ENCODE data around the gene HUWE1. TPM values are rescaled to one million over a fixed set of nuclear protein-coding genes. Genes with fewer than 3 reads are reported as not detected.

The HUWE1 gene
- polyA plus RNA-seq, 3 donors: 151 to 181 (median 156) TPM

DNA sequence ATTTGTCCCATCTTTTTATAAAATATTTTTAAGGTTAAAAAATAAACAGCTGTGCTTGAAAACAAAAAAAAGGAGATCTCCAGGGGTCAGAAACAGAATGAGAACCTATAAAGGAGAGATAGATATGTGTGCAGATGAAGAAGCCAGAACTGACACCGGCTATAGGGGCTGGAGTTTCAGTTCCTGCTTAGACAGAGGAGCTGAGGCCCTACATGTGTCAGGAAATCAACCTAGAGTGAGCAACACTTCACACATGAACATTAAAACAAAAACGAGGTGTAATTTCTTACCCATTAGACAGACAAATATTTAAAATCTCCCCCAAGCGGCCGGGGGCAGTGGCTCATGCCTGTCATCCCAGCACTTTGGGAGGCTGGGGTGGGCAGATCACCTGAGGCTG, 17.8 kb upstream of the HUWE1 start:
- no peak for DNase-seq (ENCODE audit: extremely low read depth in 1 of 11, low read depth in 9 of 11, low spot score in 4 of 11)

DNA sequence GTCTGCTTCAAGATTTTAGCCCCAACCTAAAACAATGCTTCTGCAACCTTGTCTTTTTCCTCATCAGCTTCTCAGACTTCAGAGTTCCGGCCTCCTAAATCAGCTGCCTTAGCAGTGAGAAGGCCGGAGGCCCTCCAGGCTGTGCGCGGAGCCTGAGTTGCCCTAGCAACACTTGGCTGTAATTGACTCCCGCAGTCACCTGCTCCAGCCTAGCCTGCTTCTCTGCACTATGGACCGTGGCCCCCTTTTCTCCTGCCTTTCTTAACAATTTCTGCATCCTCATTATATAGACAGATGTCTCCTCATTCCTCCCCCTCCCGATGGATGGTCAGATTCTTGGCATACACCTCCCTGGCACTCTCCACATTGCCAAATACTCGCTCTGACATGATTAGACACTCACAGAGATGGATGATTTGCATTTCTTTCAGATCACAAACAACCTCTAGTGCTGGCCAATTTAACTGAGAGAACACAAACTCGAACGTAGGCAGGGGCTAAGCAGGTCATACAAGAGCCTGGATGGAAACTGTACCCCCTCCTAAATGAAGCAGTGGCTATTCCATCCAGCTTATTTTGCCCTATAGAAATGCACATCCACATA, 9.5 kb upstream of the HUWE1 start:
- no peak for DNase-seq (ENCODE audit: extremely low read depth in 1 of 11, low read depth in 9 of 11, low spot score in 4 of 11)

DNA sequence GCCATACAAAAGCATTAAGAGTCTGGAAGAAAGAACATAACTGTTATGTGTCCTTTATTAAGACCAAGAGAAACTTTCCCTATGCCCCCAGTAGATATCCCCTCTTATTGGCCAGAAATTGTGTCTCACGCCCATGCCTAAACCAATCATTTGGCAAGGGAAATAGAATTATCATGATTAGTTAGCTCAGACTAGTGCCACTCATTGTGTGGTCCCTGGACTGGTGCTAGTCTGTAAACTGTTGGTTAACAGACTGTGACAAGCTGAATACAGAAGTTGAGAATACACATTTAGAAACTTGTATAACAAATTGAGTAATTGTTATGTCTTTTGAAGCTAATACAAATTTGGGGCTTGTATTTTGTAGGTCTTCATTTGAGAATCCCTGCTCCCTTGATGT, 8.1 kb upstream of the HUWE1 start:
- no peak for DNase-seq (ENCODE audit: extremely low read depth in 1 of 11, low read depth in 9 of 11, low spot score in 4 of 11)

DNA sequence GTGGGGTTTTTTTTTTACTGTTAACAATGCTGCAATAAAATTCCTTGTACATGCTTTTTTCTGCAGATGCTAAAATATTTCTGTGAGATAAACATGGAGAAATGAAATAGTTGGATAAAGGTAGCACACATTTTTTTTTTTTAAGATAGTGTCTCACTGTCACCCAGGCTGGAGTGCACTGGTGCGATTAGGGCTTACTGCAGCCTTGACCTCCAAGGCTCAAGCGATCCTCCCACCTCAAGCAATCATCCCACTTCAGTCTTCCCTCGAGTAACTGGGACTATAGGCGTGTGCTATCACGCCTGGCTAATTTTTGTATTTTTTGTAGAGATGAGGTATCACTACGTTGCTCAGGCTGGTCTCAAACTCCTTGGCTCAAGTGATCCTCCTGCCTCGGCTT, 1.8 kb upstream of the HUWE1 start:
- no peak for DNase-seq (ENCODE audit: extremely low read depth in 1 of 11, low read depth in 9 of 11, low spot score in 4 of 11)

DNA sequence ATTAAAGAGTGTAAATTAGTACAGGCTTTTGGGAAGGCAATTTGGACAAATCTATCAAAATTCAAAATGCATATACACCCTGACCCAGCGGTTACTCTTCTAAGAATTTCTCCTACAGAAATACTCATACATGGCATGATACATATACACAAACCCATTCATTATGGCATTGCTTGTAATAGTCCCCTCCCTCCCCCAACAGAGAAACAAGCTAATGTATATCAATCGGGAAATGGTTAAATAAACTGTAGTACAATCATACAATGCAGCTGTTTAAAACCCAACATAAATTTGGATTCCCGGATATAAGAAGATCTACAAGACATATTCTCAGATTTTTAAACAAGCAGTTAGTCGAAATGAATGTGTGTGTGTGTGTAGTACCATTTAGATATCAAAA, 808 bp downstream of the HUWE1 start:
- no peak for DNase-seq (ENCODE audit: extremely low read depth in 1 of 11, low read depth in 9 of 11, low spot score in 4 of 11)

DNA sequence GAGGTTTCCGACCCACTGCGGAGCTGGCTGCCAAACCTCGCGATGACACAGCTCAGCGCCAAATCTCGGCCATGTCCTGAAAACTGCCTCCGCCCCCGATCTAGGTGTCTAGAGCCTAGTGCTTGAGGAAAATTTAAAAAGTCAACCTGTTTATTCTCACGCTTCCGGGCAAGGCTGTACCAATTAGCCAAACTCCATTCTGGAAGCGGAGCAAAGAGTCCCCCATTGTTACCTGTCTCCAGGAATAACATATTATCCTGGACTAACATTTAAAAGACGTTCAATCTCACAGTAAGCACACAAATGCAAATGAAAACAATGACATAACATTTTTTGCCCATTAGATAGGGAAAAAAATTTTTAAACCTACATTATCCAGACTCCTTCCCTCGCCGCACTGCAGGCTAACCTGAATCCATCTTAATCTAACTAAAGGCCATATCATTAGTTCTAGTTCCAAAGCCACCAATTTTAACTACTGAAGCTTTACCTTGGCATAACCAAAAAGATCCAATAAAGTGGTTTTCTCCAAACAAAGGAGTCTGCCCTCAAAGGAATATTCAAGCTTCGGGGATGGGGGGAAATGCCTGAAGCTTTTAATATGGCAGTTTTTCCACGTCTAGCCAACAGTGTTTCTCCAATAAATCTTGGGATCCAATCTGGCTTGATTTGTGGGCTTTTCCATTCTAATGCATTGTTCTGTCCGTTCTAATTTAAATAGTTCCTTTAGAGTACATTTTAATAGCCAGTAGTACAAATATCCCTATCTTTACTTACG, 1.9 kb downstream of the HUWE1 start:
- no peak for DNase-seq (ENCODE audit: extremely low read depth in 1 of 11, low read depth in 9 of 11, low spot score in 4 of 11)

DNA sequence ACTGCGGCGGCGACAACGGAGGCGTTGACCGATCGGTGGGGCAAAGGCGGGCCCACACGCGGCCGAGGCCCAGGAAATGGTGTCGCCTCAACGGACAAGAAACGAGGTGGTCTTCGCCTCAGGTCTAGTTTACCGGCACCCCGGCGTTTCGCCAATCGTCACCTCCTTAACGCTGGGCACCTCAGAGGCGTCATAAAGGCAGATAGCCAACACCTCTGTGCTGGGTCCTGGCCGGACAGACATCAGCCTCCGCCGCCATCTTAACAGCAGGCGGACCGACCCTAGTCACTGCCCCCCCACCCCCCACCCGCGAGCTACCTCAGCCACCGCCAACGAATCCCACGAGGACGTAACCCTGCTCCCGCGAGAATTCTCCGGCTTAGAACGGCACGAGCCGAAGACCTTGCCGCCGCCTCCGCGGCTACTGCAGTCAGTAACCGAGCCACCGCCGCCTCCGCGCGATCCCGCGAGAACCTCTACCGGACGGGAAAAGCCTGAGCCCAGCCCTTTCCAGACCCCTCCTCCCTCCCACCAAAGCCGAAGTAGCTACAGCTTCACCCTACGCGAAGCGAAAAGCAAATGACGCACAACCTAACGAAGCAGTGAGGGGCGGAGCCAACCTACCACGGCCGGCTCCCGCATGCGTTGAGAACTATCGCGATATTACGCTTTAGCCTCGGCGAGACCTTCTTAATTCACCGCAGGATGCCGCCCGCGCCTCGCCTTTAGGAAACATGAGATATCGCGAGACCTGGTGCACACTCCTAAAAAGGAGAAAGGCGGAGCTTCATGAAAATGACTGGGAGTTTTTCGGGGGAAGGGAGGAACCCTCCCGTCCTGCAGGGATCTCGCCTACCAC, 2.7 kb downstream of the HUWE1 start:
- DNase-seq (ENCODE audit: extremely low read depth in 1 of 11, low read depth in 9 of 11, low spot score in 4 of 11): peak; percentile 89 to 97 (median 94)

DNA sequence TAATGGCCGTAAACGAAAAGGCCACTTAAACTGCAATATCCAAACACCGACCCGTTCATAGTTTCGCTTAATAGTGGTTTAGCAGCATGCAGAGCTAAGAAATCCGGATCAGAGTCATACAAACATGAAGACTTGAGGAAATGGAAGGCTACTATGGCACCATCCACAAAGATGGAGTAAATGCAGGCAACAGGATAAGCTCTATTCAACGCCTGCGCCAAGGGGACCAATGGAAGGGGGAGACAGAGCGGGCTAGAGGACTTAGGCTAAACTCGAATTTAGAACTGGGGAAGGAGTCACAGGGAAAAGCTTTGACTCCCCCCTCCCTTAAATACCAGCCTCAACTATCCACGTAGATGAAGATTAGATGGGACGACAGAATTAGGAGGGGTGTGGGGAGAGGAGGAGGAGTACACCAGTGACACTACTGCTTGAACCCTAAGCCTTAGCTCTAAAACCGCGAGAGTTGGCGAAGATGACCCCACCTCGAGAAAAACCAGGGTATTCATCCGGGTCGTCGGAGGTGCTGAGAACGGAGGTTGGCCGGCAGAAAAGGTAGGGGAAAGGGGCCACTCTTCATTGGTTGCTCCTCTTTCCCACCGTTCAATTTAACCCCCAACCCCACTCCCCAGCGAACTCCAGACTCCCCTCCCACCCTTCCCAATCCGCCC, 3.5 kb downstream of the HUWE1 start:
- peak in 2 of 11 donors; percentile 35 to 36 for DNase-seq (ENCODE audit: extremely low read depth in 1 of 11, low read depth in 9 of 11, low spot score in 4 of 11)

DNA sequence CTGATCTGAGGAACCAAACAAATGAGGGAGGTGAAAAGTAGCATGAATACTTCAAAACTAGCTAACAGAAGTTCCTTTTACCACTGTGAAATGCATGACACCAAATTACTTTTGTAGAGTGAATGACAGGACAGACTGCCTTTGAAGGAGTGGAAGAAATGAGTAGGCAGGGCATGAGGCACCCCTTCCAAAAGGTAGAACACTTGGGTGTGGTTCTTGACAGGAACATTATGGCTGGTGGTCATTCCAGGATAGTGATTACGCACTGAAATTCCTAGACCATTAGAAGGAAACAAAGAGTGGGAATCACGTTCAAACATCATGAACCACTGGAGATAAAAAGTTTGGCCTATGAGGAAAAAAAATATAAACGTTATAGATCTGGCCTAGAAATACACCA, 4.9 kb downstream of the HUWE1 start:
- no peak for DNase-seq (ENCODE audit: extremely low read depth in 1 of 11, low read depth in 9 of 11, low spot score in 4 of 11)

DNA sequence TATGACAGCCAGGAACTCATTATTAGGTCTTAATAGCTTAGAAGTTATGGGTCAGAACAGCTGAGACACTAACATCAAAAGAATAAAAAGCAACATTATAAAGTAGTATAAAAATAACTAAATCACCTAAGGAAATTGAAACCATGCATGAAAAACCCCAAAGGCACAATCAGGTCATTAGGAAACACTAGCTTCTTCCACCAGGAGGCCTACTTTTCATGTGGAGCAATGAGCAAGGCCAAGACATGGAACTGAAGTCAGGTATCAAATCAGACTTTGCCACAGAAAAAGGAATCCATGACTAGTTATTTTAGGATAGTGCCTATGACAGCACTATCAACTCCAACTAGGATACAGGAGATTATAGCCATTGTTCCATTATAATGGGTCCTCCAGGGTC, 7.9 kb downstream of the HUWE1 start:
- DNase-seq (ENCODE audit: extremely low read depth in 1 of 11, low read depth in 9 of 11, low spot score in 4 of 11): no peak

DNA sequence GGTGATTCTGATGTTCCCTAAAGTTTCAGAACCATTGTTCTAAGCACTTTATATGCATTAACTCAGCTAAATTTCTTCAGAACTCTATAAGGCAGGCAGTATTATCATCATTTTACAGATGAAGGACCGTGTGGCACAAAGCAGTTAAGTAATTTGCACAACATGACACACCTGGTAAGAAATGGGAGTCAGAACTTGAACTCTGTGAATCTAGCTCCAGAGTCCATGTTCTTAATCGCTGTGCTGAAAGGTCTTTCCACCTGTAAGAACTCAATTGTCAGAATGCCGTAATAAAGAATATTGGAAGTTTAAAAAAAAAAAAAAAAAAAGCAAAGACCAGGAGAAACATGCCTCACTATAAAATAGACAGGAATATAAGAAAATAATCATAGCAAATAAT, 9.2 kb downstream of the HUWE1 start:
- no peak for DNase-seq (ENCODE audit: extremely low read depth in 1 of 11, low read depth in 9 of 11, low spot score in 4 of 11)

DNA sequence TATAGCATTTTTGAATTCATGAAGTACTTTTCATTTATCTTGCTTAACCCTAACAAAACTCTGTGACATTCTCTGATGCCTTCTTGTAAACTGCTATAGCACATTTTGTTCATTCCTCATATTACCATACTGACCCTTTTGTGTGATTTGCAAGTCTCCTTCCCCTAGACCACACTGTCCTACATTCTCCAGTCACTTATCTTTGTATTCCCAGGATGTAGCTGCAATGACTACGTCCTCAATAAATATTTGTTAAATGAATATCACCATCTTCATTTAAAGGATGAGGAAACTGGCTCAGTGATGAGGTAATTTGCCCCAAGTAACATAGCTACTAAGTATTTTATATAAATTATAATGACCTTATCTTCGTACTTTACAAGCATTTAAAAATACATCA, 11.9 kb downstream of the HUWE1 start:
- DNase-seq (ENCODE audit: extremely low read depth in 1 of 11, low read depth in 9 of 11, low spot score in 4 of 11): no peak

DNA sequence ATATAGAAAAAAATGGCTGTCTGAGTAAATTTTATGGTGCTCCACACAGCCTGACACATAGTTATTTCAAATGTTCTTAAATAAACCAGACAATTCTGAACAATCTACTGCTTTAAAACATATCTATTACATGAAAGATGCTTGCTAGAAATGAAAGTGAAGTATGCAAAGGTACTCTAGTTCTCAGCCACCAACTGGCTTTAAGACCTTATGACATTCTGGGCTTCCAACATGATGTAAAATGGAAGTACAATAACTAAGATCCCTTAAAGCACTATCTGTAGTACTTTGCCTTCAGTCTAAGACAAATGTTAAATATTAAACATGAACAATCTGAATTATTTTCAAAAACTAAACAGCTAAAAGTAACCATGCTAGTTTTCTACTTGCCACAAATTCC, 17.3 kb downstream of the HUWE1 start:
- DNase-seq (ENCODE audit: extremely low read depth in 1 of 11, low read depth in 9 of 11, low spot score in 4 of 11): no peak

DNA sequence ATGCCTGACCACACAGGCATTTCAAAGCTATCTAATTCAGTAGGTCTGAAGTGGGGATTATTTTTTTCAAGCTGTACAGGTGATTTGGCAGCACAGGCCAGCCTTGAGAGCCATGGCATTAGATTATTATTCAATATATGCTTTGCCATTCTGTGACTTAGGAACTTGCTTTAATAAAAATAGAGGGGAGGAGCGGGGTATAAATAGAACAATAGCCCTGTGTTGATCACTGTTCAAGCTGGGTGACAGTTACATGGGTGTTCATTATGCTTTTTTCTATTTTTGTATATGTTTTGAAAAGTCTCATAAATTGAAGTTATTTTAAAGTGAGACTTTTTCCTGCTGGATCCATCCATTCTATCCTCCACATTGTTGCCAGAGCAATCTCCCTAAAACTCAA, 20.3 kb downstream of the HUWE1 start:
- no peak for DNase-seq (ENCODE audit: extremely low read depth in 1 of 11, low read depth in 9 of 11, low spot score in 4 of 11)

DNA sequence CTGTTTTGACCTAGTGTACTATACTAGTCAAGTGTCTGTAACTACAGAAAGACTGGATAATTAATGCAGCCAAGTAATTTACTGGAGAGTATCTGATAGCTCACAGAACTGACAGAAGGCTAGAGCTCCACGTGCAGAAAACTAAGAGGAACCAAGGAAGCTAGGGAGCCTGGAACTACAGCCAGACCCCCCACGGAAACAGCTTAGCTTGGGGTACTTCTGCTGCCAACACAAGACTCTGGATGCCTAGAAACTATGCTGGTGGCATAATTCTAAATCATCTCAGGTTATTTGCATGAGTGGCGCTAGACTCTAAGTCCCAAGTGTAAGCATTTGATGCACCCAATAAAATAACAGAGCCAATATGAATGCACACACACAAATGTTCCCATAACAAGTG, 26.5 kb downstream of the HUWE1 start:
- DNase-seq (ENCODE audit: extremely low read depth in 1 of 11, low read depth in 9 of 11, low spot score in 4 of 11): no peak

DNA sequence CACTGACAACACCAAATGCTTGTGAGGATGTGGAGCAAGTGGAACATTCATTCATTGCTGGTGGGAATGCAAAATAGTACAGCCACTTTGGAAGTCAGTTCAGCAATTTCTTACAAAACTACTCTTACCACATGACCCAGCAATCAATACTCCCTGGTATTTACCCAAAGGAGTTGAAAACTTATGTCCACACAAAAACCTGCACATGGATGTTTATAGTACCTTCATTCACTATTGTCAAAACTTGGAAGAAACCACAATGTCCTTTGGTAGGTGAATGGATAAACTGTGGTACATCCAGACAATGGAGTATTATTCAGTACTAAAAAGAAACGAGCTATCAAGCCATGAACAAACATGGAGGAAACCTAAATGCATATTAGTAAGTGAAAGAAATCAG, 27.5 kb downstream of the HUWE1 start:
- no peak for DNase-seq (ENCODE audit: extremely low read depth in 1 of 11, low read depth in 9 of 11, low spot score in 4 of 11)

DNA sequence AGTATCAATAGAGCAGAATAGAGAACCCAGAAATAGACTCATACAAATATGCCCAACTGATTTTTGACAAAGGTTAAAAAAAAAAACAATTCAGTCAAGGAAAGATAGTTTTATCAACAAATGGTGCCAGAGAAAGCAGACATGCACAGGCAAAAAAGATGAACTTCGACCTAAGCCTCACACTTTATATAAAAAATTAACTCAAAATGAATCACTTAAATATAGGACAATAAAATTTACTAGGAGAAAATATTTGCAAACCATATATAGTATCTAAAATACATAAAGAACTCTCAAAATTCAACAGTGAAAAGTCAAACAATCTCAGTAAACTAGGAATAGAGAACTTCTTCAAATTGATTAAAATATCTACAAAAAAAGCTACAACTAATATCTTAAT, 29.7 kb downstream of the HUWE1 start:
- no peak for DNase-seq (ENCODE audit: extremely low read depth in 1 of 11, low read depth in 9 of 11, low spot score in 4 of 11)

DNA sequence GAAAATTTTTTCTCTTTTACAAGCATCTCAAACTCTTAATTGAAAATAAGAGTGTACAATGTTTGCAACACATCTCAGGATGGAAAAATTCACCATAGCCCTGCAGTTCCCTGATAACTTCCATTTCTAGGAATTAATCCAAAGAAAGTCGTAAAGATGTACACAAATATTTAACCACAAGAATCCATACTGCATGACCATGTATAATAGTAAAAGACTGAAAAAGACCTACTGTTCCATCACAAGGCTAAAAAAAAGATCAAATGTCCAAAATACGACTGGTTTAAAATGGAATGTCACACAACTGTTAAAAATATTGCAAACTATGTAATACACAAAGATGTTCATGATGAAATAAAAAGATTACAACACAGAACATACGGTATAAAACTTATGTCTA, 32.1 kb downstream of the HUWE1 start:
- DNase-seq (ENCODE audit: extremely low read depth in 1 of 11, low read depth in 9 of 11, low spot score in 4 of 11): no peak

DNA sequence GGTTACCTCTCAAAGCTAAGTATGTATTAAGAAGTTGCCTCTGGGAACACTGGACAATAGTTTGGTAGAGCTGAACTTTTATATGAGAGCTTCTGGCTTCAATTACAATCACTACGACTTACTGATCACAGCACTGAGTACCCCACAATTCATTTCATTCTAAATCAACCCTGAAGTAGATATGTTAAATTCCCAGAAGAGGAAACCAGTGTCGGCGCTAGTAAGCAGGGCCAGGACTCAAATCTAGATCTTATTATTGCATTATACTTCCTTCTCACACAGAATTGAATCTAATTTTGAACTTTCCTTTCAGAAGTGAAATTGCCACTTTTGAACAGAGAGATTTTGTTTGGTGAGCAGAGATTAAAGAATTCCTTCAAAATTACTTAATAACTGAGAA, 41.8 kb downstream of the HUWE1 start:
- no peak for DNase-seq (ENCODE audit: extremely low read depth in 1 of 11, low read depth in 9 of 11, low spot score in 4 of 11)

DNA sequence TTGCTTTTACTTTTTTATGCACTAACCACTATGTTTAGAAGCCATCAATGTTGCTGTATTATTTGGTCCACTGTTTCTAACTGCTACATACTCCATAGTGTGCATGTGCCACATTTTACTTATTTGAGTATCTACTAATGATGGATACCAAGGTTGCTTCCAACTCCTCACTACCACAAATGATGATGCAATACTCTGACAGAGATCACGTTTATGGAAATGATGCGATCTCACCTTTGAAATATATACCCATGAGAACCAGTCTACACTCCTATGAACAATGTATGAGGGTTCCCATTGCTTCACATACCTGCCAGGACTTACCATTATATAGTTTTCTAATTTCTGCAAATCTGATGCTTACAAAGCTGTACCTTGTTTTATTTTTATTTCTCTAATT, 44.2 kb downstream of the HUWE1 start:
- no peak for DNase-seq (ENCODE audit: extremely low read depth in 1 of 11, low read depth in 9 of 11, low spot score in 4 of 11)

All from renal cortex interstitium (tissue), 11 donors.